GM21526 (cell line): ENCODE data around the gene SORBS1.
A peak's percentile ranks its signal among the peaks of the same experiment; 100 is the strongest.

Experiments
- ATAC-seq: cut with Tn5 transposase; IDR thresholded peaks from one replicate; pipeline ENCODE4 v1.9.1; 2021; ENCODE audit warnings: moderate library complexity; ENCODE audit not compliant: unreplicated experiment, low FRiP score

Gene SORBS1

GRCh38 chr10:95561177-95561863 is at the start of gene SORBS1:
TSS of gene SORBS1 (minus strand) at chr10:95561371. CDS start at chr10:95441135, 120,236 bp downstream.
- peak; percentile 100 for ATAC-seq

- no peak for ATAC-seq
Measured at GRCh38 chr10:95610727-95611126, 49.6 kb upstream of the SORBS1 start.

GRCh38 chr10:95606922-95607321 is 45.8 kb upstream of the SORBS1 start:
- ATAC-seq: no peak

- no peak for ATAC-seq
Measured at GRCh38 chr10:95605163-95605562, 44.0 kb upstream of the SORBS1 start.

- no peak for ATAC-seq
Measured at GRCh38 chr10:95604630-95605029, 43.5 kb upstream of the SORBS1 start.

- no peak for ATAC-seq
Measured at GRCh38 chr10:95602382-95602781, 41.2 kb upstream of the SORBS1 start.

- no peak for ATAC-seq
Measured at GRCh38 chr10:95601116-95601719, 40.0 kb upstream of the SORBS1 start.

GRCh38 chr10:95600158-95600557 is 39.0 kb upstream of the SORBS1 start:
- no peak for ATAC-seq

GRCh38 chr10:95597788-95598187 is 36.6 kb upstream of the SORBS1 start:
- ATAC-seq: no peak

GRCh38 chr10:95588025-95588424 is 26.9 kb upstream of the SORBS1 start:
- ATAC-seq: no peak

- no peak for ATAC-seq
Measured at GRCh38 chr10:95579835-95580535, 18.8 kb upstream of the SORBS1 start.

GRCh38 chr10:95579292-95579691 is 18.1 kb upstream of the SORBS1 start:
- ATAC-seq: no peak

GRCh38 chr10:95578619-95579018 is 17.4 kb upstream of the SORBS1 start:
- ATAC-seq: no peak

GRCh38 chr10:95574649-95575365 is 13.6 kb upstream of the SORBS1 start:
- no peak for ATAC-seq

- no peak for ATAC-seq
Measured at GRCh38 chr10:95573964-95574604, 12.9 kb upstream of the SORBS1 start.

- no peak for ATAC-seq
Measured at GRCh38 chr10:95573527-95573926, 12.4 kb upstream of the SORBS1 start.

GRCh38 chr10:95572131-95572820 is 11.1 kb upstream of the SORBS1 start:
- ATAC-seq: no peak

- no peak for ATAC-seq
Measured at GRCh38 chr10:95571390-95571789, 10.2 kb upstream of the SORBS1 start.

- no peak for ATAC-seq
Measured at GRCh38 chr10:95569368-95569767, 8.2 kb upstream of the SORBS1 start.
